GM12878 (cell line): ENCODE measurements around the gene CHPF2.

Experiments
- EP300 ChIP-seq, 2 experiments: fragments of 150-350 bp in 1 of 2; IDR thresholded peaks; 2 replicates each; pipeline ENCODE4 v1.6.1; 2011 to 2012; ENCODE audit warnings: low read depth in 2 of 2, low read length in 2 of 2, borderline replicate concordance in 1 of 2, improper control_type of control experiment in 1 of 2, inconsistent platforms in 1 of 2; ENCODE audit not compliant: control insufficient read depth in 1 of 2
- EZH2 ChIP-seq: IDR thresholded peaks from 2 replicates; pipeline ENCODE4 v1.6.1; 2012; ENCODE audit warnings: low read depth, mild to moderate bottlenecking, control low read depth, inconsistent platforms, low read length, borderline replicate concordance; ENCODE audit not compliant: control insufficient read depth
- LARP7 ChIP-seq: fragments of 450-650 bp; IDR thresholded peaks from 2 replicates; pipeline ENCODE4 v1.6.1; 2017; ENCODE audit warnings: mild to moderate bottlenecking
- TF ChIP-seq, protein P1 (sequence below), 3 experiments: IDR thresholded peaks in 2 of 3; conservative IDR thresholded peaks in 1 of 3; 2 replicates each; pipeline ENCODE4 v1.5.1; 2011; ENCODE audit warnings: low read depth in 3 of 3, low read length in 3 of 3, mild to moderate bottlenecking in 3 of 3, control low read depth in 2 of 3, moderate library complexity in 2 of 3, inconsistent platforms in 1 of 3, mixed read lengths in 1 of 3; ENCODE audit not compliant: control insufficient read depth in 2 of 3, insufficient read depth in 1 of 3; ENCODE audit errors: extremely low read depth in 1 of 3
- TF ChIP-seq, protein P2 (sequence below): IDR thresholded peaks from 2 replicates; pipeline ENCODE4 v1.6.1; 2011; ENCODE audit warnings: borderline replicate concordance, low read depth, mild to moderate bottlenecking, moderate library complexity, mixed read lengths, low read length; ENCODE audit not compliant: insufficient read depth; ENCODE audit errors: extremely low read length

DNA sequence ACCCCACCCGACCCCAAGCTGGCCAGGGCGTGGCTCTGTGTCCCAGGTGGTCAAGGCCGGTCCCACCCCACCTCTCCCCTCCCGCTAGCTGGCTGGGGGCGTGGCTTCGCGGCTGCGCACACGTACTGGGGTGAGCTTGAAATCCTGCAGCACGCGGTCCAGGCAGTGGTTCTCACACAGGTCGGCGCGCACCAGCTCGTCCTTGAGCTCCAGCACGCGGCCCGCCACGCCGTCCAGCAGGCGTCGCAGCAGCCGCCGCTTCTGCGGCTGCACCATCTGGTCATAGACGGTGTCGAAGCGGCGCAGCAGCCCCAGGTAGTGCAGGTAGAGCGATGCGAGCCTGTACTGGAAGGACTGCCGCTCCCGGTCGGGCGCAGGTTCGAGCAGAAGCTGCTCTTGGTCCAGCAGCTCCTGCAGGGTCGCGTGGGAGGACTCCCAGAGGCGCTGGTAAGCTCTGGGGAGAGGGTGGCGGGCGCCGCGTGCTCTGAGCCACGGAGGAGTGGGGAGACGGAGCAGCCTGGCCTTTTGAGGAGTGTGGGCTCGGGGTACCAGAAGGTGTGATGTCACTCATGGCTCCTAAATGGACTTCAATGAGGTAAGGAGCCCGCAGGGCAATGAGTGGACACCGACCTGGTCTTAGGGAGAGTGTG is 27.8 kb upstream of the CHPF2 start:
- TF ChIP-seq, protein P1, sequence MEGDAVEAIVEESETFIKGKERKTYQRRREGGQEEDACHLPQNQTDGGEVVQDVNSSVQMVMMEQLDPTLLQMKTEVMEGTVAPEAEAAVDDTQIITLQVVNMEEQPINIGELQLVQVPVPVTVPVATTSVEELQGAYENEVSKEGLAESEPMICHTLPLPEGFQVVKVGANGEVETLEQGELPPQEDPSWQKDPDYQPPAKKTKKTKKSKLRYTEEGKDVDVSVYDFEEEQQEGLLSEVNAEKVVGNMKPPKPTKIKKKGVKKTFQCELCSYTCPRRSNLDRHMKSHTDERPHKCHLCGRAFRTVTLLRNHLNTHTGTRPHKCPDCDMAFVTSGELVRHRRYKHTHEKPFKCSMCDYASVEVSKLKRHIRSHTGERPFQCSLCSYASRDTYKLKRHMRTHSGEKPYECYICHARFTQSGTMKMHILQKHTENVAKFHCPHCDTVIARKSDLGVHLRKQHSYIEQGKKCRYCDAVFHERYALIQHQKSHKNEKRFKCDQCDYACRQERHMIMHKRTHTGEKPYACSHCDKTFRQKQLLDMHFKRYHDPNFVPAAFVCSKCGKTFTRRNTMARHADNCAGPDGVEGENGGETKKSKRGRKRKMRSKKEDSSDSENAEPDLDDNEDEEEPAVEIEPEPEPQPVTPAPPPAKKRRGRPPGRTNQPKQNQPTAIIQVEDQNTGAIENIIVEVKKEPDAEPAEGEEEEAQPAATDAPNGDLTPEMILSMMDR (IDR thresholded peaks at IDR 0.05 in 2 of 3, conservative IDR thresholded peaks at IDR 0.05 in 1 of 3; ENCODE audit: control insufficient read depth in 2 of 3, extremely low read depth in 1 of 3, insufficient read depth in 1 of 3, low read depth in 3 of 3, low read length in 3 of 3): no peak
- TF ChIP-seq EP300 (IDR thresholded peaks at IDR 0.05; ENCODE audit: borderline replicate concordance in 1 of 2, control insufficient read depth in 1 of 2, low read depth in 2 of 2, low read length in 2 of 2) (no peak), EZH2 (no peak), LARP7 (no peak)
- TF ChIP-seq, protein P2, sequence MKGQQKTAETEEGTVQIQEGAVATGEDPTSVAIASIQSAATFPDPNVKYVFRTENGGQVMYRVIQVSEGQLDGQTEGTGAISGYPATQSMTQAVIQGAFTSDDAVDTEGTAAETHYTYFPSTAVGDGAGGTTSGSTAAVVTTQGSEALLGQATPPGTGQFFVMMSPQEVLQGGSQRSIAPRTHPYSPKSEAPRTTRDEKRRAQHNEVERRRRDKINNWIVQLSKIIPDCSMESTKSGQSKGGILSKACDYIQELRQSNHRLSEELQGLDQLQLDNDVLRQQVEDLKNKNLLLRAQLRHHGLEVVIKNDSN: no peak
